Activated T-cell treated with anti-CD3 and anti-CD28 coated beads, Interleukin-2, amount 50 U/mL, for 1 hour (primary cell): ENCODE data around the gene LPAR6.
"Not testable (repeated sequence)": the region's sequence is repeated elsewhere in the genome, so short reads cannot be mapped to it uniquely, and the experiment has no call there.

ENCODE experiments used
- DNase-seq: peaks from one replicate; pipeline ENCODE4 v3.0.0-alpha.2; 2020

The LPAR6 gene

DNA sequence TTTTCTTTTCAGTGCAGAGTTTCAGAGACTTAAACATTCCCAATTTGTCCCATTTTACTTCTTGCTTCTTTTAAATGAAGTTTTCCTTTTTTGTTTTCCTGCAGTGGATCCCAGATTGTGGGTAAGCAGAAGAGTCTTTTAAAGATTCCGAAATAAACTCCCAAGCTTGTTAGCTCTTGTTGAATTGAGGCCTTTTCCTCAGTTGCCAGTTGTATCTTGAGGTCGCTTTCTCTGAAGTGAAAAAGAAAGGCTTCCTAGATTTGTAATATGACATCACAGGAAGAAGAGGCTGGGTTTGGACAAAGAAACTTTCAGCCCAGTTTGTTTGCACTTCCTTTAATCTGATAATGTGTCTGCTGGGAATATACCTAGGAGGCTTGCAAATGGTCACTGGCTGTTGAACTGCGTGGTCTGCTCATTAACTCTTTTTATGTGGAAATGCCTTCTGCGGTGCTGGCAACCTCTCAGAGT is at the start of gene LPAR6:
LPAR6 (minus strand) TSS at position 233 of the 471 bp plus-strand sequence. CDS start 690 bp downstream, outside the sequence.
- DNase-seq: no peak

DNA sequence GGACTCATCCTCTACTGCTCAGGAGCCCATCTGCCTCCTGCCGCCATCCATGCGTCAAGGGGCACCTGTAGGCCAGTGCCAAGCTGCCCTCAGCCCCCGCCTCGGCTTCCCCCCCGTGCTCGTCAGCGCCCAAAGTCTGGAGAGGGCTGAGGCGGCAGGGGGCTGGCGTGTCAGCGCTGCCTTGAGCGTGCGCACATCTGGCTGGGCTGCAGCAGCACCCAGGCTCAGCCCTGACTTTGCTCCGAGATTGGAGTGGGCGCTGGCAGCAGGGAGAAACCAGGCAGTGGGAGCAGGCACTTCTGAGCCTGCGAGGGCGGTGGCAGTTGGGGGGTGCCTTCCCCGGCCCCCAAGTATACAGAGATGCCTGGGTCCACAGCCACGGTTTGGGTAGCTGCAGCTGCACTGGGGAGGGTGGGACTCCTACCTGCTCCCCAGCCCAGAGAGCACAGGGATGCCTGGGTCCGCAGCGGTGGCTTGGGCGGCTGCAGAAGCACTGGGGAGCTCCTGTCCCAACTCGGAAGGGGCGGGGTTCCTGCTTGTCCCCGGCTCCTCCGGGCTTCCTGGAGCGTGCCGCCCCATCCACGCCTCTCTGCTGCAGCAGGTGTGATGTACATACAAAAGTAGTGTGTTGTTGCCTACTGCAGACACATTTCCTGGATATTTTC is 44.8 kb upstream of the LPAR6 start:
- DNase-seq: no peak

GRCh38 chr13:48456546-48456945 is 43.6 kb upstream of the LPAR6 start:
- no peak for DNase-seq

GRCh38 chr13:48451196-48451595 is 38.3 kb upstream of the LPAR6 start:
- DNase-seq: not testable (repeated sequence)

DNA sequence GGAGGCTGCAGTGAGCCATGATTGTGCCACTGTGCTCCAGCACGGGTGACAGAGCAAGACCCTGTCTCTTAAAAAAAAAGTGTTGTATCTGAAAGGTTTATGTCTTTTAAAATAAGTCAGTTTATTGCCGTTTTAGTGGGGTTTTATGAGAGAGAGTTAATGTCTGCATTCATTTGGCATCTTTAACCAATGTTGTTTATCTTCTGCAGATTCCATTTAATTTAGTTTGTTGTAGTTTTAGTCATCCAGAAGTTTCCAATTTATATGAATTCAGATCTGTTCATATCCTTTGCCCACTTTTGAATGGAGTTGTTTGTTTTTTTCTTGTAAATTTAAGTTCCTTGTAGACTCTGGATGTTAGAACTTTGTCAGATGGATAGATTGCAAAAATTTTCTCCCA is 36.7 kb upstream of the LPAR6 start:
- DNase-seq: no peak

DNA sequence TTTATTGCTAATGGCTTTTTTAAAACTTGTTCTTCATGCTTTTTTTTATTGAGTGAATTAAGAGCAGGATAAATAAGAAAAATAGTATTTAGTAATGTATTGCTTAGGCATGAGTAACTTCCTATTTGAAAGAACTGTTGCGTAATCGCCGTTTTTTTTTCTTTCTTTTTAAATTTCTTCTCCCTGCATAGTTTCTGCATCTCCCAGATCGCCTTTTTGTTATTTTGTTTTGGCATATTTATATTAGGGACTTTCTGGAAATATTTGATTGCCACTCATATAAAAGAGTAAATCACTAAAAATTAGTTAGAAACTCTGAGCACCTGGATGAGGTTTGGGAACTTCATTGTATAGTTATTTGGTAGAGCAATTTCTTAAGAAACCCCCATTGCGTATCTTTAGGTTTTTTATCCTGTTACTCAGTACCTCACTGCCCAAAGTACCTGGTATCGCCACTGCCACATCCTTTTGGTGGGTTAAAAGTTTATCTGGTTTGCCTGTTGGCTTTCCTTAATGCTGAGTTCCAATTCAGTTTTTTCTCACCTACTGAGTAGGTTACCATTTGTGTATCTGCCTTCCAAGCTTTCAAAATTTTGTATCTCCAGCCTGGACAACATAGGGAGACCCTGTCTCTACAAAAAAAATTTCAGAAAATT is 36.2 kb upstream of the LPAR6 start:
- DNase-seq: no peak

- no peak for DNase-seq
Observed at GRCh38 chr13:48448285-48448958, 35.5 kb upstream of the LPAR6 start.

- DNase-seq: no peak
Observed at GRCh38 chr13:48446464-48446863, 33.6 kb upstream of the LPAR6 start.

DNA sequence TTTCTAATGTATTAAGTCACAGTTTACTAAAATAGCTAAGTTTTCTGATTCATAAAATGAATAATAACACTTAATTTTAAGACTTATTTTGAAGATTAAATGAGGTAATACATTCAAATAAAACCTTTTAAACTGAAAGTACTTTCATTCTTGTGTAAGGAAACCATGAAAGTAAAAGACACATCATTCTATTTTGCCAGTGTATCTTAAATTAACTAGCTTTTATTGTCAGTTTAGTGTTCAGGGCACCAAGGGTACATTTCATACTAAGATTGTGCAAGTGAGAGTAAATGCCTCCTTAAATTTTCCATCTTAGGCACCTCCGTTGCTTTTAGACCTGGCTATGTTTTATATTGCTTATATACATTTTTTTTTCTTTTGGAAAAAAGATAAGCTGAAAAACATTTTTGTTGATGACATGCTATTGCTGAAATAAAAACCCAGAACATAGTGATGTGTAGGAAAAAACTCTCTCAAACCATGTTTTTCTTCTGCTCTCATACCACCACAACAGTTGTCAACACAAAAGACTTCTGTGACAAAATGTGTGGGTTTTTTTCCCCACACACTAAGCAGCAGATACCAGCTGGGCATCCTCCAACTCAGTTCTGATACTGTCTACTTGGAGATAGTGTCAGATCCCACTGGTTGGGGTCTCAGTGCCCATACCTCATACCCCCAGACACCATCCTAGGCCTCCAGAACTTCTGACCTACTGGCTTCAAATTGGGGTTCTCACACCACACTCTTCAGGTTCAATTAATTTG is 30.7 kb upstream of the LPAR6 start:
- no peak for DNase-seq

DNA sequence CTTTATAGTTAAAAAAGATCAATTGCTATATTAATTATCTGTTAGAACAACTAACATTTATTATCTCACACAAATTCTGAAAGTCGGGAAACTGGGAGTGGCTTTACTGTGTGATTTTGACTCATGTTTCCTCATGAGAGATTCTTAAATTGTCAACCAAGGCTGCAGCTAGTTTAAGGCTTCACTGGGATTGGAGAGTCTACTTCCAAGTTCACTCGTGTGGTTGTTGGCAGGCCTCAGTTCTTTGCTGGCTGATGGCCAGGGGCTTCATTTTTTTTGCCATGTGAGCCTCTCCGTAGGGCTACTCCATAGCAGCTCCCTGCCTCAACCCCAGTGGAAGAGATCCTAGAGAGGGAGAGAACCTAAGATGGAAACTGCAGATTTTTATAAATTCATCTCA is 24.5 kb upstream of the LPAR6 start:
- no peak for DNase-seq

DNA sequence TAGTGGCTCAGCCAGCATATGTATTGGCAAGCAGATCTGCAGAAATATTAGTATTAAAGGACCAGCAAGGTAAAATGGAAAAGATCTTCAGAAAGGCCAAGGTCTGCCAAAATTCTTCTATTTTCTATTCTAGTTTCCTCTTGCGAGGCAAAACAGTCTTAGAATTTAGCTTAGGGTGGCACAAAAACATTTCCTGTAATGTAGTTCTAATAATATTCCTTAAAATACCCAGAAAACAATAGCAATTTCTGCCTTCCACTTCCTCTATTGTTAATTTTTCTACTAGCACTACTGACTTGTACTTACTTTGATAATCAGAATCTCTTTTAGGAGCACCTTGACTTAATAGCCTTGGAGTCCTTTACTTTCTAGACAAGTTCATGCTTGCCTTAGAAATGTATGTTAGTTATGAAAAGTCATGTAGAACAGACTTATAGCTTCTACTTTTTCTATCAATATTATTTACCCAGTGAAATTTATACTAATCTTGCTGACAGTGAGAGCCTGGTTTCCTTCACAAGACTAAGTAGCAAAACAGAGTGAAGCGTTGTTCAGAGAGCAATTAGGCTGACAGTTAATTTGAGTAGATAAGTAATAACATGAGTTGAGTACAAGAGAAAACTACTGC is 23.9 kb upstream of the LPAR6 start:
- no peak for DNase-seq

DNA sequence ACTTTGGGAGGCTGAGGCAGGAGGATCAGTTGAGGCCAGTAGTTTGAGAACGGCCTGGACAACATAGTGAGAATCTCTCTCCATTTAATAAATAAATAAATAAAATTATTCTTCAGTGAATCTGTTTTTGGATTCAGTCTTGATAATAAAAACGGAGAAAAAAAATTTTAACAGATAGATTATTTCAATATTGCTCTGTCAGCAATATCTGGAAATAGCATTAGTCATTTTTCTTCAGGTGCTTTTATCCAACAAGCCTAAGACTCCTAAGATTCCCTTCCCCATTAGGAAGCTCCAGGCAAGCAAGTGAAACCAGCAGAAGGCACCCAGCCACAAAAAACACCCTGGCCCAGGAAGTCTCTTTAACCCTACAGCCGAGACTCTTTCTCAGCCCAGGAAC is 21.3 kb upstream of the LPAR6 start:
- no peak for DNase-seq

DNA sequence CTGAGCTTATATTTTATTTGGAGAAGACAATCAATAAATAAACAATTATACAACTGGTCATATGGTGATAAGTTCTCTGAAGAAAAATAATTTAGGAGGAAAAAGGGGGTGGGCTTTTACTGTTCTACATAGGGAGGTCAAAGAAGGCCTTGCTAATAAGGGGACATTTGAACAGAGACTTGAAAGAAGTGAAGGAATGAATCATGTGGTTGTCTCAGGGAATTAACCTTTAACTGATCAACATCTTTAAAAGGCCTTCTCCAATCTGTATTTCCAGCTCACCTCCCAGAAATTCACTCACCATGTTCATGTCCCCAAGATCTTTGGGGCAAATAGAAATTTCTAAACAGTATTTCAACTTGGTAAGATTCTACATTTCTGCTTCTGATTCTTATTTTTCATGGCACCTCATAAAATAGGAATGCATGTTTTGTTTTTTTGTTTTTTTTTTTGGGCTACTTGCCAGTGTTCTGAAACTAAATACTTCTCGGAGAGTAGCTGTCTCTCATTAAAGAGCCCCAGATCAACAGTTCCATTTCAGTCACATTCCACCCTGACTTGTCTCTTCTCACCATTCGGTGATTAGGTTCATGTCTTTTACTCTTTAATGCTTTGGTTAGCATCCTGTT is 19.2 kb upstream of the LPAR6 start:
- DNase-seq: no peak

- no peak for DNase-seq
Observed at GRCh38 chr13:48431431-48431830, 18.5 kb upstream of the LPAR6 start.

DNA sequence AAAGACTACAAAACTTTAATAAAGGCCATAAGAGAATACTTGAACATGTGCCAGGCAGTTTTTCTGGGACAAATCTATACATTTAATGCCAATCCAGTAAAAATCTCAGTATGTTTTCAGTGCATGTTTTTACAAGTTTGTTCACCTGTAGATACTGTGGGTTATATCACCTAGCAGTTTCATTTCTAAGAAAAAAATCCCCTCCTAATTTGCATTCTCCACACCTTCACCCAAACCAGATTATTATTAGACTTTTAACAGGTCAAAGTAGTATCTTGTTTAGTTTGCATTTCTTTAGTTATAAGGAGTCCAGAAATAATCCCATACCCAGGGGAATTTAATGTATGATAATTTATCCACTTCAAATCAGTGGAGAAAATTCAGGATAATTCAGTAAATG is 17.0 kb upstream of the LPAR6 start:
- DNase-seq: no peak

DNA sequence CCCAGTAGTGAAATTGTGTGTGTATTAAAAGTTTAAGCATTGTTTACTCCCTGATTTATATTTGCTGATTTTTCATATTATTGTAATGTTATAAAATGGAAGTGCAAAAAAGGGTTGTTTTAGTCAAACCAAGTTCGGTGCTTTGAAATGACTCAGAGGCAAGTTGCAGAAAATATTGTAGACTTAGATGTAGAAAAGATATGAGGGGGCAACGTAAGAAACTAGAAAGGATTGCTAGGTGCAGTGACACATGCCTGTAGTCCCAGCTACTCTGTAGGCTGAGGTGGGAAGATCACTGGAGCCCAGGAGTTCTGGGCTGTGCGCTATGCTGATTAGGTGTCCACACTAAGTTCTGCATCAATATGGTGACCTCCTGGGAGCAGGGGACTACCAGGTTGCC is 16.1 kb upstream of the LPAR6 start:
- DNase-seq: no peak

DNA sequence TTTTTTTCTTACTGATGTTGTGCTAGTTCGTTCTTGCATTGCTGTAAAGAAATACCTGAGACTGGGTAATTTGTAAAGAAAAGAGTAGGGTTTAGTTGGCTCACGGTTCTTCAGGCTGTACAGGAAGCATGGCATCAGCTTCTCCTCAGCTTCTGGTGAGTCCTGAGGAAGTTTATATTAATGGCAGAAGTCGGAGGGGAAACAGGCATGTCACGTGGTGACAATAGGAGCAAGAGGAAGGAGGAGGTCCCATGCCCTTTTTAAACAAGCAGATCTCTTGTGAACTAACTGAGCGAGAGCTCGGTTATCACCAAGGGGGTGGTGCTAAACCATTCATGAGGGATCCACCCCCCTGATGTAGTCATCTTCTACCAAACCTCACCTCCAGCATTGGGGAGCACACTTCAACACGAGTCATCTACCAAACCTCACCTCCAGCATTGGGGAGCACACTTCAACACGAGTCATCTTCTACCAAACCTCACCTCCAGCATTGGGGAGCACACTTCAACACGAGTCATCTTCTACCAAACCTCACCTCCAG is 13.9 kb upstream of the LPAR6 start:
- not testable (repeated sequence) for DNase-seq

DNA sequence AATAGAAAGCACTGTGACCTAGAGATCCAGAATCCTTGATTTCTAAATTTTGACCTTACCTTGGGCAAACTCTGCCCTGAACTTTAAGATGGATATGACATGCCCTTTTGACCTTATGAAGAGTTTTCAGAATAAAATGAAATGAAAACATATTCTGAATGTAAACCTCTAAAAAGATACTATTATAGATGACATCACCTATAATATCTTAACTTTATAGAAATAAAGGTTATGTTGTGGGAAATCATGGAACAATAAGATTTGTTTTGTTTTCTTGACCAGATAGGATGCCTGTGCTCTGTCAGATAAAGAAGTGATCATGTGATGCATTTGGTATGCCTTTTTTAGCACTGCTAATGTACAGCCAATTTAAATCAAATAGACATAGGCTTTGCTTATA is 13.1 kb upstream of the LPAR6 start:
- no peak for DNase-seq

- DNase-seq: no peak
Observed at GRCh38 chr13:48424212-48424611, 11.3 kb upstream of the LPAR6 start.

GRCh38 chr13:48422003-48422402 is 9.1 kb upstream of the LPAR6 start:
- DNase-seq: not testable (repeated sequence)

DNA sequence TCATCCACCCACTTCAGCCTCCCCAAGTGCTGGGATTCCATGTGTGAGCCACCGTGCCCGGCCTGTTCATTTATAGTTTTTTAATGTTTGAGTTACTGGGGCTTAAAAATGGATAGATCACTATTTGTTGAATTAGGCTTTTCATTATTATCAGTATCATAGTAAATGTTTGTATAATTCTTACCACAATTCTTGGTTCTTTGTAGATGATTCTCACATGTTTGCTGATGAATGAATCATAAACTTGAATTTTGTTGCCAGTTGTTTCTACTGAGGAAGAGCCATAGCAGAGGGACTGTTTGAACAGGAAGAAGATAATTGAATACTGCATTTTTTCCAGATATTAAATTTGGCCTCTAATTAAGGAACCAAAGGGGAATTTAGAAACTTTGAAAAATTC is 2.6 kb upstream of the LPAR6 start:
- no peak for DNase-seq

DNA sequence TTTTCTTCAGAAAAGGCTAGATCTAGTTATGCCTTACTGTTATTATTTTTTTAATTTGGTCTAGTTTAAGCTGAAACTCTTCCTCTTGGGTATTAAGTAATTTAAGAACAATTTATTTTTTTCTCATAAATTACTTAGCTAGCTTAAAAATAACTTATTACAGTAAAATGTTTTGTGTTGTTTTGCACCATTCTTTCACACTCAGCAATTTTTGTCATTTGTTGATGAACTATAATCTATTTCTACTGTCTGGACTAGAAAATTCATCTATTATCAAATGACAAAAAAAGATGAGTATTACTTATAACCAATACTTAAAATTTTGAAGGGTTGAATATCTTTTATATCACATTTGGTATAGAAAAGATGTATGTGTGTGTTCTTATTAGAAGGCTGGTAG is 1.6 kb upstream of the LPAR6 start:
- no peak for DNase-seq
